Neural cell (in vitro differentiated cells): ENCODE data around the gene EVC.

ENCODE experiments used
- CTCF ChIP-seq: fragments of 450-650 bp; IDR thresholded peaks from 2 replicates; pipeline ENCODE4 v1.5.1; 2014; ENCODE audit warnings: antibody characterized with exemption, mild to moderate bottlenecking, moderate library complexity; ENCODE audit not compliant: poor library complexity, severe bottlenecking
- EP300 ChIP-seq: fragments of 450-650 bp; conservative IDR thresholded peaks from 2 replicates; pipeline ENCODE4 v1.6.1; 2014; ENCODE audit warnings: antibody characterized with exemption, mild to moderate bottlenecking, moderate library complexity; ENCODE audit not compliant: poor library complexity, severe bottlenecking
- EZH2 ChIP-seq: fragments of 200-600, 300-800 bp; shearing (Covaris generic), sonication (generic); IDR thresholded peaks from 2 replicates; pipeline ENCODE4 v1.6.1; 2014; ENCODE audit warnings: antibody characterized with exemption, low read length, borderline replicate concordance, mild to moderate bottlenecking; ENCODE audit not compliant: insufficient read depth, poor library complexity, severe bottlenecking
- POLR2AphosphoS5 ChIP-seq: IDR thresholded peaks from 2 replicates; pipeline ENCODE4 v1.6.1; 2012
- TAF1 ChIP-seq: IDR thresholded peaks from 2 replicates; pipeline ENCODE4 v1.6.1; 2012; ENCODE audit warnings: low read depth
- TF ChIP-seq, protein P1 (sequence below): IDR thresholded peaks from 2 replicates; pipeline ENCODE4 v1.6.1; 2012; ENCODE audit warnings: borderline replicate concordance

- TF ChIP-seq EZH2 (no peak), CTCF (no peak), EP300 (no peak), POLR2AphosphoS5 (no peak), TAF1 (no peak)
- TF ChIP-seq, protein P1, sequence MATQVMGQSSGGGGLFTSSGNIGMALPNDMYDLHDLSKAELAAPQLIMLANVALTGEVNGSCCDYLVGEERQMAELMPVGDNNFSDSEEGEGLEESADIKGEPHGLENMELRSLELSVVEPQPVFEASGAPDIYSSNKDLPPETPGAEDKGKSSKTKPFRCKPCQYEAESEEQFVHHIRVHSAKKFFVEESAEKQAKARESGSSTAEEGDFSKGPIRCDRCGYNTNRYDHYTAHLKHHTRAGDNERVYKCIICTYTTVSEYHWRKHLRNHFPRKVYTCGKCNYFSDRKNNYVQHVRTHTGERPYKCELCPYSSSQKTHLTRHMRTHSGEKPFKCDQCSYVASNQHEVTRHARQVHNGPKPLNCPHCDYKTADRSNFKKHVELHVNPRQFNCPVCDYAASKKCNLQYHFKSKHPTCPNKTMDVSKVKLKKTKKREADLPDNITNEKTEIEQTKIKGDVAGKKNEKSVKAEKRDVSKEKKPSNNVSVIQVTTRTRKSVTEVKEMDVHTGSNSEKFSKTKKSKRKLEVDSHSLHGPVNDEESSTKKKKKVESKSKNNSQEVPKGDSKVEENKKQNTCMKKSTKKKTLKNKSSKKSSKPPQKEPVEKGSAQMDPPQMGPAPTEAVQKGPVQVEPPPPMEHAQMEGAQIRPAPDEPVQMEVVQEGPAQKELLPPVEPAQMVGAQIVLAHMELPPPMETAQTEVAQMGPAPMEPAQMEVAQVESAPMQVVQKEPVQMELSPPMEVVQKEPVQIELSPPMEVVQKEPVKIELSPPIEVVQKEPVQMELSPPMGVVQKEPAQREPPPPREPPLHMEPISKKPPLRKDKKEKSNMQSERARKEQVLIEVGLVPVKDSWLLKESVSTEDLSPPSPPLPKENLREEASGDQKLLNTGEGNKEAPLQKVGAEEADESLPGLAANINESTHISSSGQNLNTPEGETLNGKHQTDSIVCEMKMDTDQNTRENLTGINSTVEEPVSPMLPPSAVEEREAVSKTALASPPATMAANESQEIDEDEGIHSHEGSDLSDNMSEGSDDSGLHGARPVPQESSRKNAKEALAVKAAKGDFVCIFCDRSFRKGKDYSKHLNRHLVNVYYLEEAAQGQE: no peak
Measured at GRCh38 chr4:5703831-5704230, 7.2 kb upstream of the EVC start.
